Esophagus (tissue), 2 donors: Measurements from ENCODE around the gene GGA3. TPM values are rescaled to one million over a fixed set of nuclear protein-coding genes. Genes with fewer than 3 reads are reported as not detected.
"Not testable (repeated sequence)": the region's sequence is repeated elsewhere in the genome, so short reads cannot be mapped to it uniquely, and the experiment has no call there.

Source experiments
- H3K27ac ChIP-seq, 2 donors: one replicate each; pipeline ENCODE4 v1.5.1; 2013; ENCODE audit warnings: low read depth in 2 of 2, mild to moderate bottlenecking in 2 of 2, inconsistent platforms in 1 of 2, low read length in 1 of 2, moderate library complexity in 1 of 2
- H3K27me3 ChIP-seq, 2 donors: one replicate each; pipeline ENCODE4 v1.6.1; 2013; ENCODE audit warnings: low read length in 2 of 2, control low read depth in 1 of 2, mild to moderate bottlenecking in 1 of 2; ENCODE audit not compliant: insufficient read depth in 2 of 2, control insufficient read depth in 1 of 2
- H3K36me3 ChIP-seq, 2 donors: one replicate each; pipeline ENCODE4 v1.6.1; 2013; ENCODE audit warnings: low read length in 1 of 2; ENCODE audit not compliant: control insufficient read depth in 2 of 2, insufficient read depth in 2 of 2
- H3K4me1 ChIP-seq, 2 donors: one replicate each; pipeline ENCODE4 v1.6.1; 2013; ENCODE audit warnings: low read length in 1 of 2; ENCODE audit not compliant: control insufficient read depth in 2 of 2, insufficient read depth in 2 of 2
- H3K4me3 ChIP-seq, 2 donors: one replicate each; pipeline ENCODE4 v1.5.1; 2013; ENCODE audit warnings: low read length in 2 of 2, mild to moderate bottlenecking in 2 of 2, low read depth in 1 of 2, moderate library complexity in 1 of 2
- H3K9me3 ChIP-seq, 2 donors: one replicate each; pipeline ENCODE4 v1.6.1; 2013; ENCODE audit warnings: mild to moderate bottlenecking in 2 of 2, low read depth in 1 of 2, low read length in 1 of 2, moderate library complexity in 1 of 2; ENCODE audit not compliant: control insufficient read depth in 2 of 2, insufficient read depth in 1 of 2
- WGBS, 2 donors: extraction: QIAGEN DNeasy Blood & Tissue Kit; methylation state at CpG; one replicate each; pipeline ENCODE4 v1.1.7; 2013; 5-methylcytosine and 5-hydroxymethylcytosine counted together
- polyA plus RNA-seq, 2 donors: library from polyadenylated mRNA; stranded (reverse); fragments of 200-250 nt; gene quantifications; one replicate each; pipeline ENCODE4 v1.2.3, GENCODE V29; 2013
- donor health status: healthy with polysubstance abuse.
- donor health status: Bipolar disorder and iron deficiency.

Gene GGA3
- polyA plus RNA-seq, 2 donors: 22.8 to 33.2 TPM

DNA sequence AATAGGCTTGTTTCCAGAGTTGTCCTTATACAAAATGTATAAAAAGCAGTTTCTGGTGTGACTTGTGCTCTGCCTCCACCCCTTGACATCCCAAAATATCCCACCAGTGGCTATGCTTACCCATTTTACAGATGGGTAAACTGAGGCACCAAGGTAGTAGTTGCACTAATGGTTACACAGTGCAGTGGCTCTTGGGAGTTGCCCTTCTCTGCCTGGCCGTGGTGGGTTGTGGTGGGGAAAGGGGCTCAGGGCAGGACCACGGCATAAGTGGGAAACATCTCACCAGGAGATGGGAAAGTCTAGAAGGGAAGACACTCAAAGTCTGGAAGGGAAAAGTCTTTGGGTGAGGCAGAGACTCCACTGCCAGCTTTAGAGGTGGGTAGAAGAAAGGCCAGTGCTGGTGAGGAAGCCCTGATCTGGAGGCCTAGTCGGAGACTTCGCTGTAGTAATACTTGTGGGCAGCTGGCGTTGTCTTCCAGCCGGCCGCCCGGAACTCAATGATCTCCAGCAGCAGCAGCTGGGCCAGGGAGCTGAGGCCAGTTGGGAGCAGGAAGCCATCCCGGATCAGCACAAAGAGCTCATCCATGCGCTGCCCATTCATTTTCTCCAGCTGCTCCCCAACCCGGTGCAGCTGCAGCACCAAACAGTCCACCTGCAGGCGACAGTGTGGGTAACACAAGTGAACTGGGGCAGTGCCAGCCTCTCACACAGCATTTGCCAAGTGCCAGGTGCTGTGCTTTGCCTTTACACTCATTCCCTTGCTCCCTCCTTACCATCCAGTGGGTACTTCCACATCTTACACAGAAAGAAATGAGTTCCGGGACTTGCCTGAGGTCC is 5.1 kb upstream of the GGA3 start:
- peaks cover 7 to 24% of the 10 kb centered on the region in 2 donors for H3K36me3 ChIP-seq
- 79 to 82% methylated on average over 13 of the region's 13 CpGs for WGBS, 2 donors
- H3K27ac ChIP-seq: no peak overlapping the region
- H3K4me1 ChIP-seq: peaks cover 5 to 6% of the 10 kb centered on the region in 2 donors
- H3K9me3 ChIP-seq: no peaks in the 10 kb centered on the region
- no peaks in the 10 kb centered on the region for H3K27me3 ChIP-seq
- no peak overlapping the region for H3K4me3 ChIP-seq

- H3K27me3 ChIP-seq: no peaks in the 10 kb centered on the region
- no peak overlapping the region for H3K4me3 ChIP-seq
- no peaks in the 10 kb centered on the region for H3K9me3 ChIP-seq
- no peak overlapping the region for H3K27ac ChIP-seq
- H3K36me3 ChIP-seq: peaks cover 7 to 24% of the 10 kb centered on the region in 2 donors
- peaks cover 5 to 6% of the 10 kb centered on the region in 2 donors for H3K4me1 ChIP-seq
- 83 to 90% methylated on average over 17 of the region's 17 CpGs for WGBS, 2 donors
Observed at GRCh38 chr17:75265614-75266315, 4.4 kb upstream of the GGA3 start.

DNA sequence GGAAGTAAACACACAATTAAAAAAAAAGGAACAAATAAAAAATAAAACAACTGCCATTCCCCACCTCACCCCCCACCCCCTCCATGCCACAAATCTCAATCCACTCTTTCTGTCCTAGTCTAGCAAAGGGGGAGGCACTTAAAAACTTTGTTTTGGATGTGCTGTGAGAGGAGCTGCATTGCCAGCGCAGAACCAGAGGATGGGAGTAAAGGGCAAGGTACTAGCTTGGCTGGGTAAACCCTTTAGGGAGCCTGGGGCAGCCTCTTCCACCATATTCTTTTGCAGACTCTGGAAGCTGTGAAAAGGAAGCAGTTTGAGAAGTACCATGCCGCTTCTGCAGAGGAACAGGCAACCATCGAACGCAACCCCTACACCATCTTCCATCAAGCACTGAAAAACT is 1.6 kb upstream of the GGA3 start:
- no peaks in the 10 kb centered on the region for H3K9me3 ChIP-seq
- peak overlapping the region in 1 of 2 donors; percentile 86 for H3K4me3 ChIP-seq
- H3K4me1 ChIP-seq: peaks cover 5 to 7% of the 10 kb centered on the region in 2 donors
- peaks cover 7 to 24% of the 10 kb centered on the region in 2 donors for H3K36me3 ChIP-seq
- 91 to 94% methylated on average over 4 of the region's 4 CpGs for WGBS, 2 donors
- no peaks in the 10 kb centered on the region for H3K27me3 ChIP-seq
- H3K27ac ChIP-seq: no peak overlapping the region

DNA sequence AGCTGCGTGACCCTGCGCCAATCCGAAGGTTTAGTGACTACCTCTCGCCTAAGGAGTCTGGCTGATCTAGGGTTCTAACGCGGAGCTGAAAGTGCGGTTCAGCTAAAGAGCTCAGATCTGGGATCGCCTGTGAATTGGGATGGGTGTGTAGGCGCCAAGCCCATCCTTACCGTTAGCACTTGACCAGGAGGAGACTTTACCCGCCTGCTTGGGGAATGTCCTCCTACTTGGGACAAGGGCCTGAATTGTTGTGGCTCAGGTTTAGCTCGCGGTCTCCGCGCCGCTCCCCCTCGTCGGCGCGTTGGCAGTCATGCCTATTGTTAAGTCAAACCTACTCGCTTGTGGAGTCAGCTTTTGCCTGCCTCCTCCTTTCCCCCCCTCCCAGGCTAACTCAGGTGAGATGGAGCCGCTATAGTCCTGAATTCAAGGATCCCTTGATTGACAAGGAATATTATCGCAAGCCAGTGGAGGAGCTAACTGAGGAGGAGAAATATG is 753 bp upstream of the GGA3 start:
- 1% methylated on average over 23 of the region's 23 CpGs for WGBS, 2 donors
- H3K27me3 ChIP-seq: no peaks in the 10 kb centered on the region
- H3K36me3 ChIP-seq: peaks cover 7 to 21% of the 10 kb centered on the region in 2 donors
- peaks cover 5 to 7% of the 10 kb centered on the region in 2 donors for H3K4me1 ChIP-seq
- no peaks in the 10 kb centered on the region for H3K9me3 ChIP-seq
- H3K27ac ChIP-seq: peak overlapping the region; percentile 93 to 99
- peak overlapping the region; percentile 86 to 87 for H3K4me3 ChIP-seq

DNA sequence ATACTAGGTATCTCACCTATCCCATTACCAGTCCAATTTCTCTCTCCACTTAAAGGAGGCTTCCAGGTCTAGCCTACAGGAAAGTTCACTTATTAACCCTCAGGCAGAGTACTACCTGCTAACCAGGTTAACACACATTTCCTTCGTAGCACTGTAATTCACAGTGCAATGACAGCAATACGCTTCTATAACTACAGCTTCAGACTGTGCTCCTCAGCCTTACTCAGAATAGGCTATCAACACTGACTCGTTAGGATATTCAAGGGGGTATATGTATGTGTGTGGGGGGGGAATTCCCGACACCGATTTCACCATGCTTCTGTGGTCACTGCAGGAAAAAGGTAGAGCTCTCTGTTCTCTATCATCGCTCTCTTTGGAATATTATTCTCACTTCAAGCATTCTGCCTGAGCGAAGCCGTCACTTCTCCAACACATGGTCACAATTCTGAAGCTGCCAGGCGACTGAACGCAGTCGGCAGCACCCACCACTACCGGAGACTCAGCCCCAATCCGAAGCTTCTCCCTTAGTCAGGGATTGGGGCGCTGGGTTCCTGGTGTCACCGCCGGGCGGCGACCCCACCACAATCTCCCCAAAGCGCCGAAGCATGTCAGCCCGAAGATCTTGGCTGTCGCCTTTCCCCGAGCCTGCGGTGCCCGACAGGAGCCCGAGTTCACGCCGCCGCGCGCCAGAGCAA is 618 bp downstream of the GGA3 start:
- 1% methylated on average over 31 of the region's 31 CpGs for WGBS, 2 donors
- H3K27ac ChIP-seq: peak overlapping the region; percentile 93 to 99

GRCh38 chr17:75257228-75257627 is 4.2 kb downstream of the GGA3 start:
- H3K4me3 ChIP-seq, H3K27me3 ChIP-seq, H3K27ac ChIP-seq, H3K36me3 ChIP-seq, H3K4me1 ChIP-seq, H3K9me3 ChIP-seq: not testable (repeated sequence)
- WGBS, 2 donors: 28 to 46% methylated on average over 2 of the region's 2 CpGs

More for the DNA sequence above, 618 bp downstream of the GGA3 start:
- H3K27me3 ChIP-seq: no peaks in the 10 kb centered on the region
- H3K9me3 ChIP-seq: no peaks in the 10 kb centered on the region
- peak overlapping the region; percentile 86 to 87 for H3K4me3 ChIP-seq
- H3K4me1 ChIP-seq: peaks cover 5 to 7% of the 10 kb centered on the region in 2 donors
- peaks cover 7 to 11% of the 10 kb centered on the region in 2 donors for H3K36me3 ChIP-seq

DNA sequence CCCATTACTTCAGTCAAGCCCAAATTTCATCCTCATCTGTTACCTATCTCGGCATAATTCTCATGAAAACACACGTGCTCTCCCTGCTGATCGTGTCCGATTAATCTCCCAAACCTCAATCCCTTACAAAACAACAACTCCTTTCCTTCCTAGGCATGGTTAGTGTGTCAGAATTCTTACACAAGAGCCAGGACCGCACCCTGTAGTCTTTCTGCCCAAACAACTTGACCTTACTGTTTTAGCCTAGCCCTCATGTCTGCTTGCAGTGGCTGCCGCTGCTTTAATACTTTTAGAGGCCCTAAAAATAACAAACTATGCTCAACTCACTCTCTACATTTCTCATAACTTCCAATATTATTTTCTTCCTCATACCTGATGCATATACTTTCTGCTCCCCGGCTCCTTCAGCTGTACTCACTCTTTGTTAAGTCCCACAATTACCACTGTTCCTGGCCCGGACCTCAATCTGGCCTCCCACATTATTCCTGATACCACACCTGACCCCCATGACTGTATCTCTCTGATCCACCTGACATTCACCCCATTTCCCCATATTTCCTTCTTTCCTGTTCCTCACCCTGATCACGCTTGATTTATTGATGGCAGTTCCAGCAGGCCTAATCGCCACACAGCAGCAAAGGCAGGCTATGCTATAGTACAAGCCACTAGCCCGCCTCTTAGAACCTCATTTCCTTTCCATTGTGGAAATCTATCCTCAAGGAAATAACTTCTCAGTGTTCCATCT is 5.3 kb downstream of the GGA3 start:
- peak overlapping the region in 1 of 2 donors; percentile 31 for H3K27ac ChIP-seq
- H3K4me1 ChIP-seq, H3K9me3 ChIP-seq, H3K4me3 ChIP-seq, H3K27me3 ChIP-seq, H3K36me3 ChIP-seq: not testable (repeated sequence)
- 63 to 66% methylated on average over 9 to 11 of the region's 11 CpGs for WGBS, 2 donors

- peaks cover 2 to 3% of the 10 kb centered on the region in 2 donors for H3K4me1 ChIP-seq
Observed at GRCh38 chr17:75252039-75252816, 9.2 kb downstream of the GGA3 start.

More at GRCh38 chr17:75252039-75252816, 9.2 kb downstream of the GGA3 start:
- peak overlapping the region in 1 of 2 donors; percentile 55 for H3K27ac ChIP-seq
- H3K9me3 ChIP-seq: no peaks in the 10 kb centered on the region
- WGBS, 2 donors: 85% methylated on average over 8 of the region's 8 CpGs
- H3K4me3 ChIP-seq: no peak overlapping the region
- H3K27me3 ChIP-seq: no peaks in the 10 kb centered on the region
- no peaks in the 10 kb centered on the region for H3K36me3 ChIP-seq
